BE2C (cell line): ENCODE results near the gene RRP8.

ENCODE experiments used
- DNase-seq: peaks from one replicate; pipeline ENCODE4 v3.0.0-alpha.2; 2020
- H3K27me3 ChIP-seq: fragments of 250-450 bp; sonication (Bioruptor Pico); 2 replicates; pipeline ENCODE4 v1.5.1; 2020; ENCODE audit warnings: mild to moderate bottlenecking
- H3K36me3 ChIP-seq: fragments of 250-450 bp; sonication (Bioruptor Pico); 2 replicates; pipeline ENCODE4 v1.5.1; 2020; ENCODE audit warnings: mild to moderate bottlenecking
- H3K4me1 ChIP-seq: fragments of 250-450 bp; sonication (Bioruptor Pico); 2 replicates; pipeline ENCODE4 v1.5.1; 2020
- H3K4me3 ChIP-seq: 2 replicates; pipeline ENCODE4 v1.5.1; 2011; ENCODE audit warnings: low read depth, low read length
- H3K9me3 ChIP-seq: fragments of 250-450 bp; sonication (Bioruptor Pico); 2 replicates; pipeline ENCODE4 v1.5.1; 2020
- TF ChIP-seq, protein P1 (sequence below): IDR thresholded peaks from 2 replicates; pipeline ENCODE4 v1.5.1; 2012; ENCODE audit warnings: mild to moderate bottlenecking, low read depth, low read length

RRP8 gene

DNA sequence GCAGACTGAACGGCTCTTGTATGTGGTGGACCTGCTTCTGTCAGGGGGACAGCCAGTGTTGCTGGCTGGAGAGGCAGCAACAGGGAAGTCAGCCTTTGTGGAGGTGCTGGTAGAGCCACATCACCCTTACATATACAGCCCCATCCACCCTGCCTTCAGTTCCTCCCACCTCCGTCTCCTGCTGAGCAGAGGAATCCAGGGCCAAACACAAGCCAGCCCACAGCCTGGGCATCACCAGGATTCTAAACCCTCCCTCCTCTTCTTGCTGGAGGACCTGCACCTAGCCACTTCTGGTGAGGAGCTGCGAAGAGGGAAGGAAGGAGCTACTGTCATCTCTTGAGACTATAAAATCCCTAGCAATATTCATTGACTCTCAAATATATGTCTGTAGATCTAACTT lies 54.8 kb downstream of the RRP8 start:
- TF ChIP-seq, protein P1, sequence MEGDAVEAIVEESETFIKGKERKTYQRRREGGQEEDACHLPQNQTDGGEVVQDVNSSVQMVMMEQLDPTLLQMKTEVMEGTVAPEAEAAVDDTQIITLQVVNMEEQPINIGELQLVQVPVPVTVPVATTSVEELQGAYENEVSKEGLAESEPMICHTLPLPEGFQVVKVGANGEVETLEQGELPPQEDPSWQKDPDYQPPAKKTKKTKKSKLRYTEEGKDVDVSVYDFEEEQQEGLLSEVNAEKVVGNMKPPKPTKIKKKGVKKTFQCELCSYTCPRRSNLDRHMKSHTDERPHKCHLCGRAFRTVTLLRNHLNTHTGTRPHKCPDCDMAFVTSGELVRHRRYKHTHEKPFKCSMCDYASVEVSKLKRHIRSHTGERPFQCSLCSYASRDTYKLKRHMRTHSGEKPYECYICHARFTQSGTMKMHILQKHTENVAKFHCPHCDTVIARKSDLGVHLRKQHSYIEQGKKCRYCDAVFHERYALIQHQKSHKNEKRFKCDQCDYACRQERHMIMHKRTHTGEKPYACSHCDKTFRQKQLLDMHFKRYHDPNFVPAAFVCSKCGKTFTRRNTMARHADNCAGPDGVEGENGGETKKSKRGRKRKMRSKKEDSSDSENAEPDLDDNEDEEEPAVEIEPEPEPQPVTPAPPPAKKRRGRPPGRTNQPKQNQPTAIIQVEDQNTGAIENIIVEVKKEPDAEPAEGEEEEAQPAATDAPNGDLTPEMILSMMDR: no peak
- DNase-seq: no peak
- no peaks in the 10 kb centered on the region for H3K36me3 ChIP-seq

DNA sequence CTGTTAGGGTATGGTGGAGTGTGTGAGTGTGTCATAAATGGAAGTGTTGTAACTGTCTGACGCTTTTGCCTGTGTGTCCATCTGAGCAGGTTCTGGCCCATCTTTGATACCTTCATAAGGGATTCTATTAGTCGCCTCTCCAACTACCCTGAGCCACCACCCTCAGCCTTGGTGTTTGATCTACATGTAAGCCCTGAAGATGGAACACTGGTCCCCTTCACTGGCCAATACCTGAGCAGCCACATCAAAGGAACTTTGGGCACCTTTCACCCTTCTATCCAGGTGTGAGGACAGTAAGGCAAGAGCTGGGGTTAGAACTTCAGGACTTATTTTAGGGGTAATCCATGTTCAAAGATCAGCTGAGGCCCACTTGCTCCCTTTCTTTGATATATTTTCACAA lies 55.3 kb downstream of the RRP8 start:
- no peak for DNase-seq
- Histone ChIP-seq H3K9me3 (no peaks in the 10 kb centered on the region), H3K27me3 (no peaks in the 10 kb centered on the region), H3K4me1 (no peaks in the 10 kb centered on the region), H3K36me3 (no peaks in the 10 kb centered on the region), H3K4me3 (no peak overlapping the region)
- TF ChIP-seq, protein P1: no peak

More for the DNA sequence above, 54.8 kb downstream of the RRP8 start:
- H3K9me3 ChIP-seq: no peaks in the 10 kb centered on the region
- H3K27me3 ChIP-seq: no peaks in the 10 kb centered on the region
- H3K4me1 ChIP-seq: no peaks in the 10 kb centered on the region
- no peak overlapping the region for H3K4me3 ChIP-seq

DNA sequence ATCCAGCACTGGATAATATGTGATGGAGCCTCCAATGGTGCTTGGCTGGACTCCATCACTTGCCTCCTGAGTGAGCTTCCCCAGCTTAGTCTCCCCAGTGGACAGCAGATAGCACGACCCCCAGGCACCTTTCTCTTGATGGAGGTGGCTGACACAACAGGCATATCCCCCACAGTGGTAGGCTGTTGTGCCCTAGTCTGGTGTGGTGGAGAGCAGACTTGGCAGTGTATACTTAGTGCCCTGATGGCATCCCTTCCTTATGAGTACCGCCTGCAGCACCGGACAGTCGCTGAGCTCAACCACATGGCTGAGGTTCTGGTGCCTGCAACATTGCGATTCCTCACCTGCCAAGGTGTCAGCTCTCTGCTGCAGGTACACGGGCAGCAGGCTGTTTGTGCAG lies 56.2 kb downstream of the RRP8 start:
- no peak overlapping the region for H3K4me3 ChIP-seq
- no peaks in the 10 kb centered on the region for H3K27me3 ChIP-seq
- H3K4me1 ChIP-seq: no peaks in the 10 kb centered on the region
- TF ChIP-seq, protein P1: no peak
- H3K9me3 ChIP-seq: no peaks in the 10 kb centered on the region
- DNase-seq: no peak
- H3K36me3 ChIP-seq: no peaks in the 10 kb centered on the region

DNA sequence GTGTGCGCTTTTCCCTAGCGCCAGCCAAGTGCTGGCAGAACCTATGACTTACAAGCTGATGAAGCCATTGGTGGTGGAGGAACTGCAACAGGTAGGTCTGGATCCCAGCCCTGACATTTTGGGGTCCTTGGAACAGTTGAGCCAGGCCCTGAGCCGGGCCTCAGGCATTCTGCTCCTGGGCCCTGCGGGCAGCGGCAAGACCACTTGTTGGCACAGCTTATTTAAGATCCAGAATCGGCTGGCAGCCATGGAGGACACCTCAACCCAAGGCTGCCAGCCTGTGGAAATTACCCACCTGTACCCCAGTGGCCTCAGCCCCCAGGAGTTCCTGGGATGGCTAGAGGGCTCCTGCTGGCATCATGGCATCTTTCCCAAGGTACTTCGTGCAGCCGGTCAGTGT lies 56.7 kb downstream of the RRP8 start:
- no peaks in the 10 kb centered on the region for H3K36me3 ChIP-seq
- TF ChIP-seq, protein P1: no peak
- no peak overlapping the region for H3K4me3 ChIP-seq
- no peaks in the 10 kb centered on the region for H3K4me1 ChIP-seq
- no peak for DNase-seq
- no peaks in the 10 kb centered on the region for H3K9me3 ChIP-seq
- no peaks in the 10 kb centered on the region for H3K27me3 ChIP-seq

DNA sequence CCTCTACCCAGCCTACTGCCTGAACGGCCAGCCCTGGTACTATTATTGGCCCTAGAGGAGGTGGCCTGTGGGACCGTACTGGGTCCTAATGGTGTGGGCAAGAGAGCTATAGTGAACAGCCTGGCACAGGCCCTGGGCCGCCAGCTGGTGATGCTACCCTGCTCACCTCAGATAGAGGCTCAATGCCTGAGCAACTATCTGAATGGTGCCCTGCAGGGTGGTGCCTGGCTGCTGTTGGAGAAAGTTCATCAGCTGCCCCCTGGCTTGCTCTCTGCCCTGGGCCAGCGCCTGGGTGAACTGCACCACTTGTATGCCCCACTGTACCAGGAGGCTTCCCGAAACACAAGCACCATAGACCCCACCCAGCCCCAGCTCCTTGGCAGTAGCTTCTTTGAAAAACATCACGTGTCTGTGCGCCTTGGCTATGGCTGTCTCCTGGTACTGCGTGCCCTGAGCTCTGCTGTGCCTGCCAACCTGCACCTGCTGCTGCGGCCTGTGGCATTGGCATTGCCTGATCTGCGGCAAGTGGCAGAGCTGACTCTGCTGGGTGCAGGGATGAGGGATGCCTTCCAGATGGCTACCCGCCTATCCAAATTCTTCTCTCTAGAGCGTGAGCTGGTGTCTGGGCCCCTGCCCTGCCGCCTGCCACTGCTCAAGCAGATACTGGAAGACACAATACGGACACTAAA lies 57.4 kb downstream of the RRP8 start:
- H3K27me3 ChIP-seq: no peaks in the 10 kb centered on the region
- TF ChIP-seq, protein P1: no peak
- no peaks in the 10 kb centered on the region for H3K4me1 ChIP-seq
- H3K36me3 ChIP-seq: no peaks in the 10 kb centered on the region
- no peak overlapping the region for H3K4me3 ChIP-seq
- H3K9me3 ChIP-seq: no peaks in the 10 kb centered on the region
- no peak for DNase-seq
